K562 (cell line): ENCODE measurements around the gene CADPS2.

Source experiments
- CTCF ChIP-seq, 3 experiments: IDR thresholded peaks in 2 of 3; conservative IDR thresholded peaks in 1 of 3; 2 replicates each; pipeline ENCODE4 v1.5.1; 2011 to 2012; ENCODE audit warnings: low read length in 3 of 3, mild to moderate bottlenecking in 3 of 3, control low read depth in 2 of 3, improper control_type of control experiment in 1 of 3, inconsistent platforms in 1 of 3, low read depth in 1 of 3, mixed read lengths in 1 of 3, moderate library complexity in 1 of 3; ENCODE audit not compliant: insufficient read depth in 2 of 3
- DNMT1 ChIP-seq: fragments of 450-650 bp; IDR thresholded peaks from 2 replicates; pipeline ENCODE4 v1.6.1; 2016; ENCODE audit warnings: antibody characterized with exemption, mild to moderate bottlenecking
- KDM5B ChIP-seq: fragments of 200-600 bp; sonication (generic); IDR thresholded peaks from 2 replicates; pipeline ENCODE4 v1.6.1; 2012; ENCODE audit warnings: low read depth, mild to moderate bottlenecking, moderate library complexity, low read length, control low read depth, inconsistent platforms; ENCODE audit not compliant: insufficient replicate concordance
- MAFK ChIP-seq: IDR thresholded peaks from 2 replicates; pipeline ENCODE4 v1.6.1; 2011; ENCODE audit warnings: low read length, improper control_type of control experiment
- PREB ChIP-seq: sonication (generic); formaldehyde crosslinking; IDR thresholded peaks from 2 replicates; pipeline ENCODE4 v1.8.1; 2023; ENCODE audit warnings: mild to moderate bottlenecking, missing genetic modification reagents
- SIN3A ChIP-seq, 2 experiments: fragments of 150-350 bp in 1 of 2; IDR thresholded peaks; 2 replicates each; pipeline ENCODE4 v1.6.1; 2011 to 2016; ENCODE audit warnings: borderline replicate concordance in 2 of 2, low read depth in 2 of 2, low read length in 2 of 2, mild to moderate bottlenecking in 2 of 2, moderate library complexity in 2 of 2; ENCODE audit not compliant: control insufficient read depth in 1 of 2
- ZNF12 ChIP-seq: sonication (generic); formaldehyde crosslinking; IDR thresholded peaks from 2 replicates; pipeline ENCODE4 v1.4.0; 2020; ENCODE audit warnings: mild to moderate bottlenecking, missing genetic modification reagents

GRCh38 chr7:122487131-122487530, 399.1 kb downstream of the CADPS2 start:
- no peak for TF ChIP-seq DNMT1
- TF ChIP-seq ZNF12, result no peak
- no peak for TF ChIP-seq SIN3A (IDR thresholded peaks at IDR 0.05; ENCODE audit: borderline replicate concordance in 2 of 2, control insufficient read depth in 1 of 2, low read depth in 2 of 2, low read length in 2 of 2)
- TF ChIP-seq CTCF (IDR thresholded peaks at IDR 0.05 in 2 of 3, conservative IDR thresholded peaks at IDR 0.05 in 1 of 3; ENCODE audit: insufficient read depth in 2 of 3, low read depth in 1 of 3, low read length in 3 of 3), result no peak
- TF ChIP-seq PREB, result no peak
- no peak for TF ChIP-seq KDM5B
- TF ChIP-seq MAFK, result no peak
